ENCODE data around the gene DPP4.

- peak; percentile 29 to 55 (median 42) for TF ChIP-seq CTCF (IDR thresholded peaks at IDR 0.05)
- TF ChIP-seq POLR2A (IDR thresholded peaks at IDR 0.05) = no peak
These were observed 66.5 kb downstream of the DPP4 start for GRCh38 chr2:162007447-162008040.

All from prostate gland (tissue), 2 donors.